ENCODE data around the gene ENDOU. TPM values are rescaled to one million over a fixed set of nuclear protein-coding genes. Genes with fewer than 3 reads are reported as not detected.
A peak's percentile ranks its signal among the peaks of the same experiment; 100 is the strongest.

Gene ENDOU
- total RNA-seq, 1 donor from 2014 or later: not detected

- H3K27ac Mint-ChIP-seq (ENCODE audit: unreplicated experiment): no peak overlapping the region
- no peaks in the 10 kb centered on the region for H3K9me3 ChIP-seq (ENCODE audit: insufficient read depth, low read depth, low read length)
- H3K9ac ChIP-seq (ENCODE audit: low read length): no peak overlapping the region
- no peaks in the 10 kb centered on the region for H3K27me3 ChIP-seq (ENCODE audit: insufficient read depth, low read length)
- H3K4me1 Mint-ChIP-seq (ENCODE audit: low read depth, unreplicated experiment): peaks cover 25% of the 10 kb centered on the region
- TF ChIP-seq CTCF (IDR thresholded peaks at IDR 0.05; ENCODE audit: insufficient read depth, low read depth, low read length): no peak
- TF ChIP-seq EZH2 (IDR thresholded peaks at IDR 0.05; ENCODE audit: insufficient read depth, low read length): no peak
- no peaks in the 10 kb centered on the region for H4K20me1 ChIP-seq (ENCODE audit: insufficient read depth, low read length)
- H2AFZ ChIP-seq (ENCODE audit: low read depth, low read length): no peak overlapping the region
- H3K9me3 Mint-ChIP-seq (ENCODE audit: unreplicated experiment): no peaks in the 10 kb centered on the region
- no peak for FAIRE-seq
- peaks cover 15% of the 10 kb centered on the region for H3K27me3 Mint-ChIP-seq (ENCODE audit: low read depth, unreplicated experiment)
- H3K4me2 ChIP-seq (ENCODE audit: low read length): no peak overlapping the region
- no peaks in the 10 kb centered on the region for H3K36me3 ChIP-seq (ENCODE audit: insufficient read depth, low read length)
- H3K4me3 ChIP-seq (ENCODE audit: insufficient read depth, low read depth, low read length): no peak overlapping the region
- DNase-seq (ENCODE audit: low read depth): no peak
- H3K27ac ChIP-seq (ENCODE audit: low read depth, low read length): no peak overlapping the region
- no peaks in the 10 kb centered on the region for H3K79me2 ChIP-seq (ENCODE audit: insufficient read depth, low read length)
- peaks cover 33% of the 10 kb centered on the region for H3K4me1 ChIP-seq (ENCODE audit: insufficient read depth, low read length)
- no peak overlapping the region for H3K4me3 Mint-ChIP-seq (ENCODE audit: unreplicated experiment)
- H3K36me3 Mint-ChIP-seq (ENCODE audit: low read depth, unreplicated experiment): peaks cover 7% of the 10 kb centered on the region
Observed at GRCh38 chr12:47755655-47756562, 30.6 kb upstream of the ENDOU start.

- H3K4me2 ChIP-seq (ENCODE audit: low read length): no peak overlapping the region
- H3K4me1 ChIP-seq (ENCODE audit: insufficient read depth, low read length): peaks cover 33% of the 10 kb centered on the region
- H3K79me2 ChIP-seq (ENCODE audit: insufficient read depth, low read length): no peaks in the 10 kb centered on the region
- H3K9me3 ChIP-seq (ENCODE audit: insufficient read depth, low read depth, low read length): no peaks in the 10 kb centered on the region
- no peaks in the 10 kb centered on the region for H3K36me3 ChIP-seq (ENCODE audit: insufficient read depth, low read length)
- H3K4me3 ChIP-seq (ENCODE audit: insufficient read depth, low read depth, low read length): no peak overlapping the region
- H3K27me3 ChIP-seq (ENCODE audit: insufficient read depth, low read length): no peaks in the 10 kb centered on the region
- no peak overlapping the region for H3K27ac ChIP-seq (ENCODE audit: low read depth, low read length)
- no peak for DNase-seq (ENCODE audit: low read depth)
- H2AFZ ChIP-seq (ENCODE audit: low read depth, low read length): no peak overlapping the region
- Mint-ChIP-seq H3K9me3 (ENCODE audit: unreplicated experiment) (no peaks in the 10 kb centered on the region), H3K27me3 (ENCODE audit: low read depth, unreplicated experiment) (peaks cover 21% of the 10 kb centered on the region), H3K36me3 (ENCODE audit: low read depth, unreplicated experiment) (peaks cover 13% of the 10 kb centered on the region), H3K4me3 (ENCODE audit: unreplicated experiment) (no peak overlapping the region), H3K4me1 (ENCODE audit: low read depth, unreplicated experiment) (peaks cover 25% of the 10 kb centered on the region), H3K27ac (ENCODE audit: unreplicated experiment) (no peak overlapping the region)
- no peaks in the 10 kb centered on the region for H4K20me1 ChIP-seq (ENCODE audit: insufficient read depth, low read length)
- TF ChIP-seq EZH2 (IDR thresholded peaks at IDR 0.05; ENCODE audit: insufficient read depth, low read length) (no peak), CTCF (IDR thresholded peaks at IDR 0.05; ENCODE audit: insufficient read depth, low read depth, low read length) (no peak)
- no peak overlapping the region for H3K9ac ChIP-seq (ENCODE audit: low read length)
- no peak for FAIRE-seq
Observed at GRCh38 chr12:47754881-47755280, 29.6 kb upstream of the ENDOU start.

GRCh38 chr12:47754126-47754525 lies 28.8 kb upstream of the ENDOU start:
- Mint-ChIP-seq H3K9me3 (ENCODE audit: unreplicated experiment) (no peaks in the 10 kb centered on the region), H3K27me3 (ENCODE audit: low read depth, unreplicated experiment) (peaks cover 26% of the 10 kb centered on the region), H3K4me3 (ENCODE audit: unreplicated experiment) (peak overlapping the region; percentile 5), H3K4me1 (ENCODE audit: low read depth, unreplicated experiment) (peaks cover 25% of the 10 kb centered on the region), H3K27ac (ENCODE audit: unreplicated experiment) (no peak overlapping the region), H3K36me3 (ENCODE audit: low read depth, unreplicated experiment) (peaks cover 16% of the 10 kb centered on the region)
- H3K4me3 ChIP-seq (ENCODE audit: insufficient read depth, low read depth, low read length): no peak overlapping the region
- H3K4me1 ChIP-seq (ENCODE audit: insufficient read depth, low read length): peaks cover 28% of the 10 kb centered on the region
- H3K4me2 ChIP-seq (ENCODE audit: low read length): peak overlapping the region; percentile 27
- H3K27me3 ChIP-seq (ENCODE audit: insufficient read depth, low read length): no peaks in the 10 kb centered on the region
- H4K20me1 ChIP-seq (ENCODE audit: insufficient read depth, low read length): no peaks in the 10 kb centered on the region
- no peak overlapping the region for H3K9ac ChIP-seq (ENCODE audit: low read length)
- H2AFZ ChIP-seq (ENCODE audit: low read depth, low read length): no peak overlapping the region
- no peak overlapping the region for H3K27ac ChIP-seq (ENCODE audit: low read depth, low read length)
- no peaks in the 10 kb centered on the region for H3K79me2 ChIP-seq (ENCODE audit: insufficient read depth, low read length)
- no peak for DNase-seq (ENCODE audit: low read depth)
- no peaks in the 10 kb centered on the region for H3K36me3 ChIP-seq (ENCODE audit: insufficient read depth, low read length)
- TF ChIP-seq CTCF (IDR thresholded peaks at IDR 0.05; ENCODE audit: insufficient read depth, low read depth, low read length) (no peak), EZH2 (IDR thresholded peaks at IDR 0.05; ENCODE audit: insufficient read depth, low read length) (no peak)
- no peak for FAIRE-seq
- no peaks in the 10 kb centered on the region for H3K9me3 ChIP-seq (ENCODE audit: insufficient read depth, low read depth, low read length)

All from astrocyte (in vitro differentiated cells and primary cell).